ENCODE data around the gene TMEM171. TPM values are rescaled to one million over a fixed set of nuclear protein-coding genes. Genes with fewer than 3 reads are reported as not detected.

TMEM171 gene
- total and polyA plus RNA-seq, 4 donors: 0.13 TPM; not detected in 3

DNA sequence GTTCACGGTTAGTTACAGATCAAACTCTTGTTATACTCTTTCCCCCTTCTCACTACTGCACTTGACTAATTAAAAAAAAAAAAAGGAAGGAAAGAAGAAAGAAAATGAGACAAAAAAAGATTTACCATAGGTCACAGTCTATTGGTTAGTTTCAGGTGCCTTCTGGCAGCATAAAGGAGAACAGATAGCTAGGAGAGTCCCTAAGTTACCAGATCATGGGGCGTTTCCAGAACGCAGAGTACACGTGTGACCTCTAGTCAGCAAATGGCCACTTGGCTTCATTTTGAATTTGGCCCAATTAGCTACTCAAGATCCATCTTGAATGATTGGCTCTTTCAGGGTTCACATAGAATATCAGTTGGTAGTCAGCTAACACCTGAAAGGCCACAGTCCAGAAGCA is 20.3 kb upstream of the TMEM171 start:
- Histone ChIP-seq H3K27me3 (ENCODE audit: control insufficient read depth in 1 of 2, insufficient read depth in 2 of 2, low read length in 1 of 2) (no peaks in the 10 kb centered on the region), H3K4me1 (ENCODE audit: control insufficient read depth in 1 of 2, insufficient read depth in 2 of 2, low read length in 2 of 2) (no peaks in the 10 kb centered on the region), H3K4me3 (ENCODE audit: low read length in 2 of 2) (no peak overlapping the region), H3K27ac (ENCODE audit: low read depth in 1 of 2, low read length in 2 of 2) (no peak overlapping the region), H3K36me3 (ENCODE audit: control insufficient read depth in 1 of 2, insufficient read depth in 2 of 2, low read length in 1 of 2) (no peaks in the 10 kb centered on the region), H3K9me3 (ENCODE audit: control insufficient read depth, low read length) (peaks cover 6% of the 10 kb centered on the region)
- ATAC-seq (ENCODE audit: low FRiP score) (no peak), DNase-seq (no peak)
- WGBS, 2 donors: 89 to 93% methylated on average over 4 of the region's 4 CpGs
- intact Hi-C loops (cut with DNase I): no loop called here

GRCh38 chr5:73103870-73104299 is 16.5 kb upstream of the TMEM171 start:
- intact Hi-C loops (cut with DNase I): no loop called here
- Histone ChIP-seq H3K9me3 (ENCODE audit: control insufficient read depth, low read length) (no peaks in the 10 kb centered on the region), H3K27me3 (ENCODE audit: control insufficient read depth in 1 of 2, insufficient read depth in 2 of 2, low read length in 1 of 2) (no peaks in the 10 kb centered on the region), H3K27ac (ENCODE audit: low read depth in 1 of 2, low read length in 2 of 2) (no peak overlapping the region), H3K36me3 (ENCODE audit: control insufficient read depth in 1 of 2, insufficient read depth in 2 of 2, low read length in 1 of 2) (no peaks in the 10 kb centered on the region), H3K4me3 (ENCODE audit: low read length in 2 of 2) (no peak overlapping the region), H3K4me1 (ENCODE audit: control insufficient read depth in 1 of 2, insufficient read depth in 2 of 2, low read length in 2 of 2) (no peaks in the 10 kb centered on the region)
- ATAC-seq (ENCODE audit: low FRiP score) (no peak), DNase-seq (no peak)
- WGBS, 2 donors: 55 to 74% methylated on average over 4 of the region's 4 CpGs

DNA sequence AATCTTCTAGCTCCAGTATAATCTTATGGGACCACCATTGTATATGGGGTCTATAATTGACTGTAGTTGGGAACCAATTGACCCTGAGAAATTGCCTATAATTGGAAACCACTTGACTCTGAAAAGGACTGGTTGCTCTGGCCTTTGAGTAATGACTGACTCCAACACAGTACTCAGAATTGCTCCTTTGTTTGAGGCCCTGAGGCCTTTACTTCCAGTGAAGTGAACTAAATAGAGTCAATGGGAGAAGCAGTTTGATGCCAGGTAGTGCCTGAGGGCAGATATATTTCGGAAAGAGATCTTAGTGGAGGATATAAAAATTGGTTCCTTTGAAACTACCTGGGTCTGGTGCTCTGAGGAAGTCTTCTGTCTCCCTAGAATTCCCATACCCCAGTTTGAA is 16.0 kb upstream of the TMEM171 start:
- 81 to 89% methylated on average over 1 of the region's 1 CpG for WGBS, 2 donors
- DNase-seq (no peak), ATAC-seq (ENCODE audit: low FRiP score) (no peak)

DNA sequence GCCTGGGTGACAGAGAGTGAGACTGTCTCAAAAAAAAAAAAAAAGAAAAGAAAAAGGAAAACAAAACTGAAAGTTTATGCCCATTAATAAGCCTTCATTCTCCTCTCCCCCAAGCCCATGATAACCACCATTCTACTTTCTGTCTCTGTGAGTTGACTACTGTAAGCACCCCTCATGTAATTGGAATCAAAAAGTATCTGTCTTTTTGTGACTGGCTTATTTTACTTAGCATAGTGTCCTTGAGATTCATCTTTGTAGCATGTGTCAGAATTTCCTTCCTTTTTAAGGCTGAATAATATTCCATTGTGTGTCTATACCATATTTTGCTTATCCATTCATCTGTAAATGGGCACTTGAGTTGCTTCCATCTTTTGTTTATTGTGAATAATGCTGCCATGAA is 14.0 kb upstream of the TMEM171 start:
- intact Hi-C loops (cut with DNase I): no loop called here
- H3K36me3 ChIP-seq (ENCODE audit: control insufficient read depth in 1 of 2, insufficient read depth in 2 of 2, low read length in 1 of 2): no peaks in the 10 kb centered on the region
- no peaks in the 10 kb centered on the region for H3K4me1 ChIP-seq (ENCODE audit: control insufficient read depth in 1 of 2, insufficient read depth in 2 of 2, low read length in 2 of 2)
- no peak overlapping the region for H3K27ac ChIP-seq (ENCODE audit: low read depth in 1 of 2, low read length in 2 of 2)
- H3K27me3 ChIP-seq (ENCODE audit: control insufficient read depth in 1 of 2, insufficient read depth in 2 of 2, low read length in 1 of 2): no peaks in the 10 kb centered on the region
- DNase-seq (no peak), ATAC-seq (ENCODE audit: low FRiP score) (no peak)
- H3K4me3 ChIP-seq (ENCODE audit: low read length in 2 of 2): no peak overlapping the region
- no peaks in the 10 kb centered on the region for H3K9me3 ChIP-seq (ENCODE audit: control insufficient read depth, low read length)

More for the DNA sequence above, 16.0 kb upstream of the TMEM171 start:
- Histone ChIP-seq H3K27me3 (ENCODE audit: control insufficient read depth in 1 of 2, insufficient read depth in 2 of 2, low read length in 1 of 2) (no peaks in the 10 kb centered on the region), H3K4me1 (ENCODE audit: control insufficient read depth in 1 of 2, insufficient read depth in 2 of 2, low read length in 2 of 2) (no peaks in the 10 kb centered on the region), H3K27ac (ENCODE audit: low read depth in 1 of 2, low read length in 2 of 2) (no peak overlapping the region), H3K9me3 (ENCODE audit: control insufficient read depth, low read length) (no peaks in the 10 kb centered on the region), H3K4me3 (ENCODE audit: low read length in 2 of 2) (no peak overlapping the region), H3K36me3 (ENCODE audit: control insufficient read depth in 1 of 2, insufficient read depth in 2 of 2, low read length in 1 of 2) (no peaks in the 10 kb centered on the region)
- intact Hi-C loops (cut with DNase I): no loop called here

- H3K4me1 ChIP-seq (ENCODE audit: control insufficient read depth in 1 of 2, insufficient read depth in 2 of 2, low read length in 2 of 2): no peaks in the 10 kb centered on the region
- no peaks in the 10 kb centered on the region for H3K27me3 ChIP-seq (ENCODE audit: control insufficient read depth in 1 of 2, insufficient read depth in 2 of 2, low read length in 1 of 2)
- intact Hi-C loops (cut with DNase I): no loop called here
- ATAC-seq (ENCODE audit: low FRiP score) (no peak), DNase-seq (no peak)
- 68 to 88% methylated on average over 1 of the region's 1 CpG for WGBS, 2 donors
- H3K27ac ChIP-seq (ENCODE audit: low read depth in 1 of 2, low read length in 2 of 2): no peak overlapping the region
- H3K36me3 ChIP-seq (ENCODE audit: control insufficient read depth in 1 of 2, insufficient read depth in 2 of 2, low read length in 1 of 2): no peaks in the 10 kb centered on the region
- H3K4me3 ChIP-seq (ENCODE audit: low read length in 2 of 2): no peak overlapping the region
- no peaks in the 10 kb centered on the region for H3K9me3 ChIP-seq (ENCODE audit: control insufficient read depth, low read length)
Observed at GRCh38 chr5:73110190-73110589, 10.2 kb upstream of the TMEM171 start.

- H3K9me3 ChIP-seq (ENCODE audit: control insufficient read depth, low read length): peaks cover 2% of the 10 kb centered on the region
- H3K27me3 ChIP-seq (ENCODE audit: control insufficient read depth in 1 of 2, insufficient read depth in 2 of 2, low read length in 1 of 2): no peaks in the 10 kb centered on the region
- 91 to 94% methylated on average over 1 of the region's 1 CpG for WGBS, 2 donors
- H3K4me1 ChIP-seq (ENCODE audit: control insufficient read depth in 1 of 2, insufficient read depth in 2 of 2, low read length in 2 of 2): no peaks in the 10 kb centered on the region
- no peak overlapping the region for H3K4me3 ChIP-seq (ENCODE audit: low read length in 2 of 2)
- H3K27ac ChIP-seq (ENCODE audit: low read depth in 1 of 2, low read length in 2 of 2): no peak overlapping the region
- no peak for ATAC-seq (ENCODE audit: low FRiP score)
- DNase-seq: no peak
- intact Hi-C loops (cut with DNase I): no loop called here
- no peaks in the 10 kb centered on the region for H3K36me3 ChIP-seq (ENCODE audit: control insufficient read depth in 1 of 2, insufficient read depth in 2 of 2, low read length in 1 of 2)
Observed at GRCh38 chr5:73111536-73111935, 8.8 kb upstream of the TMEM171 start.

DNA sequence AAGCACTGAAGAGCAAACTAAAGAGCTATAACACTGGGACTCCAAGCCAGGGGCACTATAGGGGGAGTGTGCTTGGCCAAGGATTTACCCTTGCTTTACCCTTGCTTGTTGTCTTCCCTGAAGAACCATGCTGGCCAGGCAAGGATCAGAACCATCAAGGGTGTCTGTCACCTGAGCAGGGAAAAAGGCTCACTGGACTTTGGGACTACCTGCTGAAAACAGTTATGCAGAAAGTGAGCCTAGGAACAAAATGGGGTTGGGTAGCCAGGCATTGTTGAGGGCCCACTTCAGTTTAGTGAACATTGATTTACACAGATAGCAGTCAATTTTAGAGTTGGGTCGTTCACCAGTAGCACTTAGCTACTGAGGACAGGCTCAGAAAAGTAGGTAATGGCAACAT is 8.0 kb upstream of the TMEM171 start:
- no peak for ATAC-seq (ENCODE audit: low FRiP score)
- Histone ChIP-seq H3K4me3 (ENCODE audit: low read length in 2 of 2) (no peak overlapping the region), H3K36me3 (ENCODE audit: control insufficient read depth in 1 of 2, insufficient read depth in 2 of 2, low read length in 1 of 2) (no peaks in the 10 kb centered on the region), H3K4me1 (ENCODE audit: control insufficient read depth in 1 of 2, insufficient read depth in 2 of 2, low read length in 2 of 2) (no peaks in the 10 kb centered on the region), H3K27me3 (ENCODE audit: control insufficient read depth in 1 of 2, insufficient read depth in 2 of 2, low read length in 1 of 2) (no peaks in the 10 kb centered on the region), H3K27ac (ENCODE audit: low read depth in 1 of 2, low read length in 2 of 2) (no peak overlapping the region), H3K9me3 (ENCODE audit: control insufficient read depth, low read length) (peaks cover 4% of the 10 kb centered on the region)
- 86 to 89% methylated on average over 1 of the region's 1 CpG for WGBS, 2 donors
- DNase-seq: no peak
- intact Hi-C loops (cut with DNase I): no loop called here

DNA sequence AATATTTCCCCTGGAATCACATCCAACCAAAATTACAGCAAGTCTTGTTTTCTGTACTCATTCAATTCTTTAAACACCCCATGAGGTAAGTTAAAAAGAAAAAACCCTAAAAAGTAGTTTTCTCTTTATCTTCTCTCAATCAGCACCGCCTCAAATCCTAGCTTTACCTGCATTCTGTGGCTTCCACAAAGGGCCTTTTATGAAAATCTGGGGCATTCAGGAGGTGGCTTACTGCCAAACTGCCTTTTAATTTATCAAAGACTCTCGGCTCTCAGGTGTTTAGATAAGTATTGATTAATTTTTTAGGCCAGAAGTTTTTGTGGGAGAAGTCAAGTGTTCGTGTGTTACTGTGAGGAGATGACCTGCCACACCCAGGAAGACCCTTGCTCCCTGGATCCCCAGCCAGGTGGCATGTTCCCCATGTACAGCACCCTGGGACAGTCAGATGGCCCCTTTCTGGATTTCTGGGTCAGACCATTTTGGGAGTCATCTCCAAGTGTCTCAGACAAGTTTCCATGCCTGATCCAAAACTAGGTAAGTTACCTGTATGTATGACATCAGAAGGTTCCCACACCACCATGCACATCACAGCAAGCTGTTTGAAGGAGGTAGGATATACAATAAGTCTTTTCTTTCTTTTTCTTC is 6.2 kb upstream of the TMEM171 start:
- no peak overlapping the region for H3K4me3 ChIP-seq (ENCODE audit: low read length in 2 of 2)
- ATAC-seq (ENCODE audit: low FRiP score): no peak
- intact Hi-C loops (cut with DNase I): no loop called here
- WGBS, 2 donors: 78 to 82% methylated on average over 3 of the region's 3 CpGs
- H3K27ac ChIP-seq (ENCODE audit: low read depth in 1 of 2, low read length in 2 of 2): no peak overlapping the region
- peaks cover 6% of the 10 kb centered on the region for H3K9me3 ChIP-seq (ENCODE audit: control insufficient read depth, low read length)
- no peaks in the 10 kb centered on the region for H3K27me3 ChIP-seq (ENCODE audit: control insufficient read depth in 1 of 2, insufficient read depth in 2 of 2, low read length in 1 of 2)
- no peak for DNase-seq
- H3K36me3 ChIP-seq (ENCODE audit: control insufficient read depth in 1 of 2, insufficient read depth in 2 of 2, low read length in 1 of 2): no peaks in the 10 kb centered on the region
- no peaks in the 10 kb centered on the region for H3K4me1 ChIP-seq (ENCODE audit: control insufficient read depth in 1 of 2, insufficient read depth in 2 of 2, low read length in 2 of 2)

DNA sequence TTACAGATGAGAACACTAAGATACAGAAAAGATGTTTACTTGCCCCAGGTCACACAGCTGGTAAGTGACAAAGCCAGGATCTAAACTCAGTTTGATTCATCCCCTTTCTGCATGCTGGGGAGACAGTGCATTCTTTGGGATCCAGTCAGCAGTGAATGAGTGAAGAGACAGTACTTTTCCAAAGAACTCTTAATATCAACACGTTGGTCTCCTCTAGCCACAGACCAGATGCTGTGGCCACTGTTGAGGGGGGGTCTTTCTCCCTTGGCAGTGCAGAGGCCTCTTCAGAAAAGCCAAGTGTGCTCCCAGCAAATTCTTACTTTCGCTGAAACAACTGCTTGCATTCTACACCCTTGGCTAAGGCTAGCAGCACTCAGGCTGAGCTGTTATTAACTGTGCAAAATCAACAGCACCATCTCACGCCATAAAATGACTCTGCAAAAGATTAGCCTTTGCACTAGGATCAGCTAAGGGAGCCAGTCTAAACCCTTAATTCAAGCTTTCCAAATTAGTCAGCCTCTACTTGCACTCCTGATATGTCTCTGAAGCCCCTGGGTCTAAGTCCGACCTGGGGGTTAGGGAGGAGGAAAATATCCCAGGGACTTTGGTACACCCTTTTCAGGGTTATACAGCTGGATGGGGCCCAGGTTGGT is 4.8 kb upstream of the TMEM171 start:
- Histone ChIP-seq H3K4me3 (ENCODE audit: low read length in 2 of 2) (no peak overlapping the region), H3K36me3 (ENCODE audit: control insufficient read depth in 1 of 2, insufficient read depth in 2 of 2, low read length in 1 of 2) (no peaks in the 10 kb centered on the region), H3K9me3 (ENCODE audit: control insufficient read depth, low read length) (peaks cover 6% of the 10 kb centered on the region), H3K4me1 (ENCODE audit: control insufficient read depth in 1 of 2, insufficient read depth in 2 of 2, low read length in 2 of 2) (no peaks in the 10 kb centered on the region), H3K27ac (ENCODE audit: low read depth in 1 of 2, low read length in 2 of 2) (no peak overlapping the region), H3K27me3 (ENCODE audit: control insufficient read depth in 1 of 2, insufficient read depth in 2 of 2, low read length in 1 of 2) (no peaks in the 10 kb centered on the region)
- 46 to 55% methylated on average over 4 of the region's 4 CpGs for WGBS, 2 donors
- no peak for ATAC-seq (ENCODE audit: low FRiP score)
- no peak for DNase-seq
- intact Hi-C loops (cut with DNase I): no loop called here
